HepG2 (cell line): Measurements from ENCODE around the gene IFNLR1. TPM values are rescaled to one million over a fixed set of nuclear protein-coding genes. Genes with fewer than 3 reads are reported as not detected.

Experiments
- ATAC-seq: fragments of 200-7000 bp; cut with Tn5 transposase; 3 replicates; pipeline ENCODE4 v1.9.1; 2020; ENCODE audit warnings: mild to moderate bottlenecking, moderate library complexity
- BruUV-seq: library from RNA; stranded (reverse); fragments of 400-500 nt; replicated peaks from 2 replicates; lab custom pipeline; 2021; lab: Mats Ljungman, UMichigan
- CTCF ChIA-PET: fragments of 300-600 bp; formaldehyde crosslinking; extraction: SDS; loops from one replicate; lab custom pipeline; 2021; ENCODE audit warnings: low total read pairs, inconsistent platforms, low intra/inter-chr PET ratio; lab: Yijun Ruan, JAX
- POLR2A ChIA-PET: fragments of 350-600 bp; sonication (Branson Sonifier 250); formaldehyde crosslinking; loops from one replicate; lab custom pipeline; 2020; ENCODE audit warnings: antibody characterized with exemption, inconsistent platforms; lab: Yijun Ruan, JAX
- DNase-seq: peaks from one replicate; pipeline ENCODE4 v3.0.0-alpha.2; 2015; ENCODE audit warnings: low spot score
- FAIRE-seq: peaks from 3 replicates; lab custom pipeline; 2011; peaks lifted over from hg19 to GRCh38; lab: Jason Lieb, UNC
- H2AFZ ChIP-seq: one replicate; pipeline ENCODE4 v1.6.1; 2011; ENCODE audit warnings: low read length, inconsistent platforms
- H3K27ac ChIP-seq: fragments of 300-600 bp; 3 replicates; pipeline ENCODE4 v1.8.0; 2011; ENCODE audit warnings: mixed run types, mild to moderate bottlenecking, mixed read lengths, low read length, inconsistent platforms; ENCODE audit not compliant: insufficient read depth; ENCODE audit errors: extremely low read length
- H3K27me3 ChIP-seq, 2 experiments: fragments of 200-600 bp in 1 of 2; 2 replicates in 1 of 2; 3 replicates in 1 of 2; pipeline versions ENCODE4 v1.6.0 to v1.8.0; 2011; ENCODE audit warnings: low read length in 2 of 2, mild to moderate bottlenecking in 2 of 2, moderate library complexity in 2 of 2, inconsistent platforms in 1 of 2; ENCODE audit not compliant: insufficient read depth in 2 of 2, control insufficient read depth in 1 of 2
- H3K36me3 ChIP-seq, 2 experiments: fragments of 200-600 bp in 1 of 2; replicated peaks in 1 of 2; 2 replicates in 1 of 2; 3 replicates in 1 of 2; pipeline versions ENCODE4 v1.5.1 to v1.8.0; 2011; ENCODE audit warnings: low read length in 2 of 2, inconsistent platforms in 1 of 2; ENCODE audit not compliant: insufficient read depth in 2 of 2, control insufficient read depth in 1 of 2
- H3K4me1 ChIP-seq: 2 replicates; pipeline ENCODE4 v1.5.1; 2012; ENCODE audit warnings: low read length, inconsistent platforms; ENCODE audit not compliant: insufficient read depth
- H3K4me2 ChIP-seq: 2 replicates; pipeline ENCODE4 v1.6.0; 2011; ENCODE audit warnings: low read depth, low read length, inconsistent platforms
- H3K4me3 ChIP-seq, 3 experiments: fragments of 200-600 bp in 1 of 3; sonication (generic), shearing (Covaris generic) in 1 of 3; replicated peaks in 1 of 3; 2 replicates each; pipeline ENCODE4 v1.5.1; 2011 to 2016; ENCODE audit warnings: low read length in 3 of 3, inconsistent platforms in 2 of 3, low read depth in 2 of 3, mild to moderate bottlenecking in 2 of 3, control low read depth in 1 of 3, mixed read lengths in 1 of 3; ENCODE audit not compliant: insufficient read depth in 1 of 3
- H3K79me2 ChIP-seq: one replicate; pipeline ENCODE4 v1.6.1; 2011; ENCODE audit warnings: low read length, inconsistent platforms; ENCODE audit not compliant: insufficient read depth
- H3K9ac ChIP-seq: 2 replicates; pipeline ENCODE4 v1.6.0; 2011; ENCODE audit warnings: mild to moderate bottlenecking, low read depth, low read length, inconsistent platforms; ENCODE audit not compliant: insufficient read depth
- H3K9me3 ChIP-seq: 2 replicates; pipeline ENCODE4 v1.5.1; 2012; ENCODE audit warnings: mild to moderate bottlenecking, low read length
- H4K20me1 ChIP-seq: 2 replicates; pipeline ENCODE4 v1.6.0; 2011; ENCODE audit warnings: inconsistent platforms, mild to moderate bottlenecking, low read length, moderate library complexity; ENCODE audit not compliant: insufficient read depth
- WGBS: methylation state at CpG from one replicate; pipeline ENCODE4 v1.1.6; 2017; ENCODE audit warnings: low lambda C conversion rate; 5-methylcytosine and 5-hydroxymethylcytosine counted together
- in situ Hi-C: cut with HindIII; loops from 2 replicates; pipeline ENCODE4 v1.10.0; 2017; ENCODE audit warnings: low pct_unique_long_range_greater_than_20kb; ENCODE audit not compliant: extremely low pct_ligation_motif_present
- intact Hi-C: fragments of 100-400 bp; cut with micrococcal nuclease; formaldehyde crosslinking; loops from one replicate; pipeline ENCODE4 v1.10.0; 2022; ENCODE audit not compliant: unreplicated experiment
- polyA plus RNA-seq, 8 experiments: library from polyadenylated mRNA; depleted of rRNA in 3 of 8; stranded (reverse) in 7 of 8; unstranded in 1 of 8; fragments of >200 nt; fragmentation: Illumina TruSeq in 4 of 8; extraction: Trizol in 4 of 8; gene quantifications; 2 replicates each; pipeline versions ENCODE4 v1.2.1 to v1.2.3, GENCODE V29; 2011 to 2016; ENCODE audit warnings: low read depth in 4 of 8, missing spikeins in 1 of 8, mixed read lengths in 1 of 8; ENCODE audit not compliant: insufficient read depth in 1 of 8
- total RNA-seq, 5 experiments: library from RNA; depleted of rRNA; stranded (reverse); fragments of >200 nt; fragmentation: Illumina TruSeq; extraction: Trizol; gene quantifications; 2 replicates each; pipeline ENCODE4 v1.2.3, GENCODE V29; 2016; ENCODE audit warnings: low read depth in 1 of 5
- TF ChIP-seq, protein P1 (sequence below): sonication (generic); formaldehyde crosslinking; IDR thresholded peaks from 2 replicates; pipeline ENCODE4 v1.4.0; 2020; ENCODE audit warnings: missing genetic modification reagents, borderline replicate concordance
- TF ChIP-seq, protein P2 (sequence below): sonication (generic); formaldehyde crosslinking; IDR thresholded peaks from 2 replicates; pipeline ENCODE4 v1.4.0; 2020; ENCODE audit warnings: missing genetic modification reagents

Gene IFNLR1
- total and polyA plus RNA-seq, 2 of the 13 experiments (the other 11 are each of a cell fraction or from before 2014, with no cell fraction given), result 3.8 to 8.5 TPM

DNA sequence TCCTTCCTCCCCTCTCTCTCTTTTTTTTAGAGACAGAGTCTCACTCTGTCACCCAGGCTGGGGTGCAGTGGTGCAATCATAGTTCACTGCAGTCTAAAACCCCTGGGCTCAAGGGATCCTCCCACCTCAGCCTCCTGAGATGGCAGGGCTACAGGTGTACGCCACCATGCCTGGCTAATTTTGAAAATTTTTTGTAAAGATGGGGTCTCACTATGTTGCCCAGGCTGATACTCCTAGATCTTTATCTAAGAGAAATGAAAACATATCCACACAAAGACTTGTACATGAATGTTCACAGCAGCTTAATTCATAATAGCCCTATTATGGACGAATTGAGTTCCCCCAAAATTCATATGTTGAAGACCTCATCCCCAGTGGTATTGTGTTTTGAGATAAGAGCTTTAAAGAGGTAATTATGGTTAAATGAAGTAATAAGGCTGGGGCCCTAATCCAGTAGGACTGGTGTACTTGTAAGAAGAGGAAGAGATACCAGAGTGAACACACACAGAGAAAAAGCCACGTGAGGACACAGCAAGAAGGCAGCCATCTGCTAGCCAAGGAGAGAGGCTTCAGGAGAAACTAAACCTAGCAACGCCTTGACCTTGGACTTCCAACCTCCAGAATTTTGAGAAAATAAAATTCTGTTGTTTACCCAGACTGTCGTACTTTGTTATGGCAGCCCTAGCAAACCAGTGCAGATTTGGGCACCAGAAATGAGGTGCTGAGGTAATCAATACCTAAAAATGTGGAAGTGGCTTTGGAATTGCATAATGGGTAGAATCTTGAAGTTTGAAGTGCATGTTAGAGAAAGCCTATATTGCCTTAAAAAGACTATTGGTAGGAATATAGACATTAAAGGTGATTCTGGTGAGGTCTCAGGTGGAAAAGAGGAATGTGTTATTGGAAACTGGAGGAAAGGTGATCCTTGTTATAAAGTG lies 13.2 kb downstream of the IFNLR1 start:
- Histone ChIP-seq H3K4me2 (no peak overlapping the region), H3K27ac (no peak overlapping the region), H3K9me3 (no peaks in the 10 kb centered on the region), H3K36me3 (peaks cover 1 to 13% of the 10 kb centered on the region in 2 experiments; a peak in 2 of 5 replicates), H2AFZ (no peak overlapping the region), H4K20me1 (no peaks in the 10 kb centered on the region), H3K4me3 (no peak overlapping the region), H3K27me3 (no peaks in the 10 kb centered on the region; a peak in 1 of 5 replicates), H3K79me2 (peaks cover 7% of the 10 kb centered on the region), H3K4me1 (no peaks in the 10 kb centered on the region), H3K9ac (no peak overlapping the region)
- intact Hi-C loops (no loop called here), in situ Hi-C loops (no loop called here)
- no TSS peak for BruUV-seq
- ChIA-PET CTCF (no interaction called here), POLR2A (no interaction called here)
- FAIRE-seq (no peak), ATAC-seq (no peak), DNase-seq (no peak)
- TF ChIP-seq, protein P1, sequence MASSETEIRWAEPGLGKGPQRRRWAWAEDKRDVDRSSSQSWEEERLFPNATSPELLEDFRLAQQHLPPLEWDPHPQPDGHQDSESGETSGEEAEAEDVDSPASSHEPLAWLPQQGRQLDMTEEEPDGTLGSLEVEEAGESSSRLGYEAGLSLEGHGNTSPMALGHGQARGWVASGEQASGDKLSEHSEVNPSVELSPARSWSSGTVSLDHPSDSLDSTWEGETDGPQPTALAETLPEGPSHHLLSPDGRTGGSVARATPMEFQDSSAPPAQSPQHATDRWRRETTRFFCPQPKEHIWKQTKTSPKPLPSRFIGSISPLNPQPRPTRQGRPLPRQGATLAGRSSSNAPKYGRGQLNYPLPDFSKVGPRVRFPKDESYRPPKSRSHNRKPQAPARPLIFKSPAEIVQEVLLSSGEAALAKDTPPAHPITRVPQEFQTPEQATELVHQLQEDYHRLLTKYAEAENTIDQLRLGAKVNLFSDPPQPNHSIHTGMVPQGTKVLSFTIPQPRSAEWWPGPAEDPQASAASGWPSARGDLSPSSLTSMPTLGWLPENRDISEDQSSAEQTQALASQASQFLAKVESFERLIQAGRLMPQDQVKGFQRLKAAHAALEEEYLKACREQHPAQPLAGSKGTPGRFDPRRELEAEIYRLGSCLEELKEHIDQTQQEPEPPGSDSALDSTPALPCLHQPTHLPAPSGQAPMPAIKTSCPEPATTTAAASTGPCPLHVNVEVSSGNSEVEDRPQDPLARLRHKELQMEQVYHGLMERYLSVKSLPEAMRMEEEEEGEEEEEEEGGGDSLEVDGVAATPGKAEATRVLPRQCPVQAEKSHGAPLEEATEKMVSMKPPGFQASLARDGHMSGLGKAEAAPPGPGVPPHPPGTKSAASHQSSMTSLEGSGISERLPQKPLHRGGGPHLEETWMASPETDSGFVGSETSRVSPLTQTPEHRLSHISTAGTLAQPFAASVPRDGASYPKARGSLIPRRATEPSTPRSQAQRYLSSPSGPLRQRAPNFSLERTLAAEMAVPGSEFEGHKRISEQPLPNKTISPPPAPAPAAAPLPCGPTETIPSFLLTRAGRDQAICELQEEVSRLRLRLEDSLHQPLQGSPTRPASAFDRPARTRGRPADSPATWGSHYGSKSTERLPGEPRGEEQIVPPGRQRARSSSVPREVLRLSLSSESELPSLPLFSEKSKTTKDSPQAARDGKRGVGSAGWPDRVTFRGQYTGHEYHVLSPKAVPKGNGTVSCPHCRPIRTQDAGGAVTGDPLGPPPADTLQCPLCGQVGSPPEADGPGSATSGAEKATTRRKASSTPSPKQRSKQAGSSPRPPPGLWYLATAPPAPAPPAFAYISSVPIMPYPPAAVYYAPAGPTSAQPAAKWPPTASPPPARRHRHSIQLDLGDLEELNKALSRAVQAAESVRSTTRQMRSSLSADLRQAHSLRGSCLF (CRISPR knock-in tag), result no peak
- TF ChIP-seq, protein P2, sequence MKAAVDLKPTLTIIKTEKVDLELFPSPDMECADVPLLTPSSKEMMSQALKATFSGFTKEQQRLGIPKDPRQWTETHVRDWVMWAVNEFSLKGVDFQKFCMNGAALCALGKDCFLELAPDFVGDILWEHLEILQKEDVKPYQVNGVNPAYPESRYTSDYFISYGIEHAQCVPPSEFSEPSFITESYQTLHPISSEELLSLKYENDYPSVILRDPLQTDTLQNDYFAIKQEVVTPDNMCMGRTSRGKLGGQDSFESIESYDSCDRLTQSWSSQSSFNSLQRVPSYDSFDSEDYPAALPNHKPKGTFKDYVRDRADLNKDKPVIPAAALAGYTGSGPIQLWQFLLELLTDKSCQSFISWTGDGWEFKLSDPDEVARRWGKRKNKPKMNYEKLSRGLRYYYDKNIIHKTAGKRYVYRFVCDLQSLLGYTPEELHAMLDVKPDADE (CRISPR knock-in tag), result no peak
- 87% methylated on average over 5 of the region's 5 CpGs for WGBS
